ENCODE measurements around the gene SLC29A2.
A peak's percentile ranks its signal among the peaks of the same experiment; 100 is the strongest.

Gene SLC29A2

GRCh38 chr11:66349084-66349386 is 22.5 kb downstream of the SLC29A2 start:
- DNase-seq (ENCODE audit: low read depth), result no peak

GRCh38 chr11:66347425-66348276 is 23.9 kb downstream of the SLC29A2 start, which contains the start of gene B4GAT1:
B4GAT1 (minus strand) TSS chr11:66347629; CDS start chr11:66347545, 84 bp downstream.
- peak; percentile 83 for DNase-seq (ENCODE audit: low read depth)

GRCh38 chr11:66346476-66347424 is 24.8 kb downstream of the SLC29A2 start:
- DNase-seq (ENCODE audit: low read depth), result no peak

- no peak for DNase-seq (ENCODE audit: low read depth)
Measured at GRCh38 chr11:66345316-66345649, 26.3 kb downstream of the SLC29A2 start.

- peak; percentile 98 for DNase-seq (ENCODE audit: low read depth)
Measured at GRCh38 chr11:66344550-66345315, 26.8 kb downstream of the SLC29A2 start, which contains the start of gene BRMS1. BRMS1 (minus strand) TSS chr11:66345104; CDS start chr11:66342234, 2,870 bp downstream.

GRCh38 chr11:66343176-66343575 is 28.4 kb downstream of the SLC29A2 start:
- peak; percentile 22 for DNase-seq (ENCODE audit: low read depth)

- no peak for DNase-seq (ENCODE audit: low read depth)
Measured at GRCh38 chr11:66341502-66342126, 29.9 kb downstream of the SLC29A2 start.

GRCh38 chr11:66340596-66341501 is 30.7 kb downstream of the SLC29A2 start:
- no peak for DNase-seq (ENCODE audit: low read depth)

GRCh38 chr11:66339686-66340483 is 31.7 kb downstream of the SLC29A2 start:
- DNase-seq (ENCODE audit: low read depth), result no peak

- no peak for DNase-seq (ENCODE audit: low read depth)
Measured at GRCh38 chr11:66339162-66339675, 32.3 kb downstream of the SLC29A2 start.

- no peak for DNase-seq (ENCODE audit: low read depth)
Measured at GRCh38 chr11:66338276-66339161, 33.0 kb downstream of the SLC29A2 start.

GRCh38 chr11:66337103-66337899 is 34.3 kb downstream of the SLC29A2 start:
- DNase-seq (ENCODE audit: low read depth), result peak; percentile 47

- DNase-seq (ENCODE audit: low read depth), result peak; percentile 98
Measured at GRCh38 chr11:66336234-66337102, 35.1 kb downstream of the SLC29A2 start, which contains the start of gene RIN1. RIN1 (minus strand) TSS chr11:66336434; CDS start chr11:66336402, 32 bp downstream.

GRCh38 chr11:66335531-66336233 is 35.9 kb downstream of the SLC29A2 start:
- DNase-seq (ENCODE audit: low read depth), result peak; percentile 71

- DNase-seq (ENCODE audit: low read depth), result no peak
Measured at GRCh38 chr11:66334605-66335442, 36.7 kb downstream of the SLC29A2 start.
